Measurements from ENCODE around the gene TTC27.

DNA sequence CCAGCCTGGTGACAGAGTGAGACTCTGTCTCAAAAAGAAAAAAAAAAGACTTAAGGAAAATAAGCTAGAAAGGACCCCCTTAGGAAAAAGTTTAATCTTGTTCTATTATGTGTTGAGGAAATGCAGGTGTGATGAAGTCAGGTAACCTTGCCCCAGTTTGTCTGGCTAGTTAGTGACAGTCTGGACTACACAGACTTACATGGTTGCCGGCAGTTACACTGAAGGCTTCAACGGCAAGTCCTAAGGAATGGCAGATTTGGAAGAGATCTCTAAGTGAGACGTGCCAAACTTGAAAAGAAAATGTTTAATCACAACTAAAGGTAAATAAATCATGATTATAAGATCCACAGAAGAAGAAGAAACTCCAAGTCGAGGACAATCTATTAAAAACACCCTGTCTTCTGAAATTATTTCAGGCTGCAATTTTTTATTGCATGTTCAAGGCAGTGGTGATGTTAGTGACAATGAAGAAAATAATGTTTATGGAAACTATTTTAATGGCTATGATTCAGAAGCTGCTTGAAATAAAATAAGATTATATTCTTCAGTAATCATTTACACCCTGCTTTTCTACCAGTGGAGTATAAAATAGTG, 84.2 kb downstream of the TTC27 start:
- TF ChIP-seq, protein P1, sequence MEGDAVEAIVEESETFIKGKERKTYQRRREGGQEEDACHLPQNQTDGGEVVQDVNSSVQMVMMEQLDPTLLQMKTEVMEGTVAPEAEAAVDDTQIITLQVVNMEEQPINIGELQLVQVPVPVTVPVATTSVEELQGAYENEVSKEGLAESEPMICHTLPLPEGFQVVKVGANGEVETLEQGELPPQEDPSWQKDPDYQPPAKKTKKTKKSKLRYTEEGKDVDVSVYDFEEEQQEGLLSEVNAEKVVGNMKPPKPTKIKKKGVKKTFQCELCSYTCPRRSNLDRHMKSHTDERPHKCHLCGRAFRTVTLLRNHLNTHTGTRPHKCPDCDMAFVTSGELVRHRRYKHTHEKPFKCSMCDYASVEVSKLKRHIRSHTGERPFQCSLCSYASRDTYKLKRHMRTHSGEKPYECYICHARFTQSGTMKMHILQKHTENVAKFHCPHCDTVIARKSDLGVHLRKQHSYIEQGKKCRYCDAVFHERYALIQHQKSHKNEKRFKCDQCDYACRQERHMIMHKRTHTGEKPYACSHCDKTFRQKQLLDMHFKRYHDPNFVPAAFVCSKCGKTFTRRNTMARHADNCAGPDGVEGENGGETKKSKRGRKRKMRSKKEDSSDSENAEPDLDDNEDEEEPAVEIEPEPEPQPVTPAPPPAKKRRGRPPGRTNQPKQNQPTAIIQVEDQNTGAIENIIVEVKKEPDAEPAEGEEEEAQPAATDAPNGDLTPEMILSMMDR (IDR thresholded peaks at IDR 0.05), result no peak
- TF ChIP-seq NR3C1 (CRISPR knock-in tag; conservative IDR thresholded peaks at IDR 0.05; ENCODE audit: low read depth), result no peak
- no peak for TF ChIP-seq NR1H2 (CRISPR knock-in tag; IDR thresholded peaks at IDR 0.05)
- TF ChIP-seq CBFB (CRISPR knock-in tag; IDR thresholded peaks at IDR 0.05; ENCODE audit: low read depth), result no peak
- no peak for TF ChIP-seq SMAD3 (CRISPR knock-in tag; IDR thresholded peaks at IDR 0.05; ENCODE audit: borderline replicate concordance)
- TF ChIP-seq, protein P2, sequence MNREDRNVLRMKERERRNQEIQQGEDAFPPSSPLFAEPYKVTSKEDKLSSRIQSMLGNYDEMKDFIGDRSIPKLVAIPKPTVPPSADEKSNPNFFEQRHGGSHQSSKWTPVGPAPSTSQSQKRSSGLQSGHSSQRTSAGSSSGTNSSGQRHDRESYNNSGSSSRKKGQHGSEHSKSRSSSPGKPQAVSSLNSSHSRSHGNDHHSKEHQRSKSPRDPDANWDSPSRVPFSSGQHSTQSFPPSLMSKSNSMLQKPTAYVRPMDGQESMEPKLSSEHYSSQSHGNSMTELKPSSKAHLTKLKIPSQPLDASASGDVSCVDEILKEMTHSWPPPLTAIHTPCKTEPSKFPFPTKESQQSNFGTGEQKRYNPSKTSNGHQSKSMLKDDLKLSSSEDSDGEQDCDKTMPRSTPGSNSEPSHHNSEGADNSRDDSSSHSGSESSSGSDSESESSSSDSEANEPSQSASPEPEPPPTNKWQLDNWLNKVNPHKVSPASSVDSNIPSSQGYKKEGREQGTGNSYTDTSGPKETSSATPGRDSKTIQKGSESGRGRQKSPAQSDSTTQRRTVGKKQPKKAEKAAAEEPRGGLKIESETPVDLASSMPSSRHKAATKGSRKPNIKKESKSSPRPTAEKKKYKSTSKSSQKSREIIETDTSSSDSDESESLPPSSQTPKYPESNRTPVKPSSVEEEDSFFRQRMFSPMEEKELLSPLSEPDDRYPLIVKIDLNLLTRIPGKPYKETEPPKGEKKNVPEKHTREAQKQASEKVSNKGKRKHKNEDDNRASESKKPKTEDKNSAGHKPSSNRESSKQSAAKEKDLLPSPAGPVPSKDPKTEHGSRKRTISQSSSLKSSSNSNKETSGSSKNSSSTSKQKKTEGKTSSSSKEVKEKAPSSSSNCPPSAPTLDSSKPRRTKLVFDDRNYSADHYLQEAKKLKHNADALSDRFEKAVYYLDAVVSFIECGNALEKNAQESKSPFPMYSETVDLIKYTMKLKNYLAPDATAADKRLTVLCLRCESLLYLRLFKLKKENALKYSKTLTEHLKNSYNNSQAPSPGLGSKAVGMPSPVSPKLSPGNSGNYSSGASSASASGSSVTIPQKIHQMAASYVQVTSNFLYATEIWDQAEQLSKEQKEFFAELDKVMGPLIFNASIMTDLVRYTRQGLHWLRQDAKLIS (CRISPR knock-in tag; IDR thresholded peaks at IDR 0.05; ENCODE audit: borderline replicate concordance), result no peak
- TF ChIP-seq, protein P3, sequence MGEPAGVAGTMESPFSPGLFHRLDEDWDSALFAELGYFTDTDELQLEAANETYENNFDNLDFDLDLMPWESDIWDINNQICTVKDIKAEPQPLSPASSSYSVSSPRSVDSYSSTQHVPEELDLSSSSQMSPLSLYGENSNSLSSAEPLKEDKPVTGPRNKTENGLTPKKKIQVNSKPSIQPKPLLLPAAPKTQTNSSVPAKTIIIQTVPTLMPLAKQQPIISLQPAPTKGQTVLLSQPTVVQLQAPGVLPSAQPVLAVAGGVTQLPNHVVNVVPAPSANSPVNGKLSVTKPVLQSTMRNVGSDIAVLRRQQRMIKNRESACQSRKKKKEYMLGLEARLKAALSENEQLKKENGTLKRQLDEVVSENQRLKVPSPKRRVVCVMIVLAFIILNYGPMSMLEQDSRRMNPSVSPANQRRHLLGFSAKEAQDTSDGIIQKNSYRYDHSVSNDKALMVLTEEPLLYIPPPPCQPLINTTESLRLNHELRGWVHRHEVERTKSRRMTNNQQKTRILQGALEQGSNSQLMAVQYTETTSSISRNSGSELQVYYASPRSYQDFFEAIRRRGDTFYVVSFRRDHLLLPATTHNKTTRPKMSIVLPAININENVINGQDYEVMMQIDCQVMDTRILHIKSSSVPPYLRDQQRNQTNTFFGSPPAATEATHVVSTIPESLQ (CRISPR knock-in tag; IDR thresholded peaks at IDR 0.05), result no peak
- TF ChIP-seq ZNF423 (CRISPR knock-in tag; IDR thresholded peaks at IDR 0.05), result no peak
- no peak for TF ChIP-seq ELF4 (CRISPR knock-in tag; IDR thresholded peaks at IDR 0.05; ENCODE audit: low read depth)

All from WTC11 (cell line).